GM18502 (cell line): Measurements from ENCODE around the gene PURB.
"Not testable (repeated sequence)": the region's sequence is repeated elsewhere in the genome, so short reads cannot be mapped to it uniquely, and the experiment has no call there.

Source experiments
- ATAC-seq: cut with Tn5 transposase; IDR thresholded peaks from one replicate; pipeline ENCODE4 v1.9.1; 2021; ENCODE audit warnings: mild to moderate bottlenecking; ENCODE audit not compliant: unreplicated experiment, poor library complexity

PURB gene

DNA sequence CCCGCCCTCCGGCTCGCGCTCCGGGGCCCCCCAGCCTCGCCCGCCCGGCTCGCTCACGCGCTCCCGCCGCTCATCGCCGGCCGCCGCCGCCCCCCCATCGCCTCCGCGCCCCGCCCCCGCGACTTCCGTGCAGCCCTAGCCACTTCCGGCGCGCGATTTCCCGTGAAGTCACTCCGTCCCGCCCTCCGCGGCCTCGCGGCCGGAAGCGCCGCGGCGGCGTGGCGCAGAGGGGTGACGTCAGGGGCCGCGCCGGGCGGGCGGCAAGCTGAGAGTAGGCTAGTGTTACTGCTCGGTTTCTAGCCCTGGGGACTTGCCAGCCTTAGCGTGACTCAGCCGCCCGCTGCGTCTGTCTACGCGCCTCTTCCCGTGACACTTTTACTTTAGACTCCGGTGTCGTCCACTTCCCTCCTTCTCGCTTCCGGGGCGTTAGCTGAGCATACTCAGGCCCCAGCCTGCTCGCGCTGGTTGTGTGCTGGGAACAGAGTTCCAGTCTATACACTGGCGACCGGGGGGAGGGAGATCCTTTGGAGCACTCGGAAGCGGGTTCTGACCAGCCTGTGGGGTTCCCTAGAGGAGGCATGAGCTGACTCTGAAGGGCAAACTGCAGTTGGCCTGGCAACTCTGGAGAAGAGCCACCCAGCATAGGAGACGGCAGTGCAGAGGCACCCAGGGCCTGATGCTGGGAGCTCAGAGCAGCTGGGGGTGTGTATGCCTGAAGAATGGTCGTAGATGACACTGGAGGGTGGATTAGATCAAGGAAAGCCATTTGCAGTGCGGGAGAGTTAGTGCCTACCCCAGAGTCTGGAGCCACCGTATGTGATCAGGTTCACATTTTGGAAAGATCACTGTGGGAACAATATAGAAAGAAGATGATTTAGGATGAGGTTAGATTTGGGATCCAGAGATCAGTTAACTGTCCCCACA lies at the start of gene PURB:
PURB (minus strand) TSS at position 137 of the 924 bp plus-strand sequence. CDS start 182 bp downstream, outside the sequence.
- peak; percentile 86 for ATAC-seq

- ATAC-seq, result no peak
Observed at GRCh38 chr7:44935016-44935415, 49.7 kb upstream of the PURB start.

GRCh38 chr7:44934510-44934909 lies 49.2 kb upstream of the PURB start:
- ATAC-seq, result not testable (repeated sequence)

DNA sequence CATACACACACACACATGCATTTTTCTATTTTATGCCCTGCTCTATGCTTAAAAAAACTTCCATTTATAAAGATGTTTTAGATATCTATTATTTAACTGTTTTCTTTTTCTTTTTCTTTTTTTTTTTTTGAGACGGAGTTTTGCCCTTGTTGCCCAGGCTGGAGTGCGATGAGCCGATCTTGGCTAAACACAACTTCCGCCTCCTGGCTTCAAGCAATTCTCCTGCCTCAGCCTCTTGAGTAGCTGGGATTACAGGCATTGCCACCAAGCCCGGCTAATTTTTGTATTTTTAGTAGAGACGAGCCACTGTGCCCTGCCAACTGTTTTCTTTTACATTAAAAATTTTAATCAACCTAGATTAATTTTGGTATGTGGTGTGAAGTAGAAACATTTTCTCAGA lies 45.6 kb upstream of the PURB start:
- ATAC-seq, result no peak

DNA sequence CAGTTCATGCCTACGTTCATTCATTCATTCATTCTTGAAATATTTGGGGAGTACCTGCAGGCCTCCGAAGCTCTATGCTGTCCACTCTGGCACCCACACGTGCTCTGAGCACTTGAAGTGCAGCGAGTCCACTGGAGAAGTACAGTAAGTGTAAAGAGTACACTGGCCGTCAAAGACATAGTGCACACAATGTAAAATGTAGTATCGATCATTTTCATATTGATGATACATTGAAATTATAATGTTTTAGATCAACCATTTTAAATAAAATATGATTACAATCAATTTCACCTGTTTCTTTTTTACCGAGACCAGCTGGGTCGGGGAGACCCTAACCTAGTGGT lies 37.0 kb upstream of the PURB start:
- no peak for ATAC-seq

- ATAC-seq, result peak; percentile 63
Observed at GRCh38 chr7:44921607-44922350, 36.4 kb upstream of the PURB start.

DNA sequence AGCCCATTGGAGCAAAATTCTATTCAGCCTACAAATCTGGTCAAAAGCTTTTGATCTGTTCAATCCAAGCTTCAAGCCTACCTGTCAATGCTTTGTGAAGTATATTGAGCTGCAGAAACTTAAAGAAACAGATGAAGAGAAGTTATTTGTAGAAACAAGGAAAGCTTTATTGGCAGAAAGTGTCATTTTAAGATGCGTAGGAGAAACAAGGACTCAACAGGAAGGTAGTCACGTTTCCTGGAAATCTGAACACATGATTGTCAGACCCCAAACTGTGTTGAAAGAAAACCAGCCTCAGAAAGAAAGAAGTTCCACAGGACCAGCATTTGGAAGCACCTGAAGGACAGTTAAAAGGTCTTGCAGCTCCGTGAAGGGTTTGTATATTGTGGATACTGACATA lies 34.8 kb upstream of the PURB start:
- no peak for ATAC-seq

DNA sequence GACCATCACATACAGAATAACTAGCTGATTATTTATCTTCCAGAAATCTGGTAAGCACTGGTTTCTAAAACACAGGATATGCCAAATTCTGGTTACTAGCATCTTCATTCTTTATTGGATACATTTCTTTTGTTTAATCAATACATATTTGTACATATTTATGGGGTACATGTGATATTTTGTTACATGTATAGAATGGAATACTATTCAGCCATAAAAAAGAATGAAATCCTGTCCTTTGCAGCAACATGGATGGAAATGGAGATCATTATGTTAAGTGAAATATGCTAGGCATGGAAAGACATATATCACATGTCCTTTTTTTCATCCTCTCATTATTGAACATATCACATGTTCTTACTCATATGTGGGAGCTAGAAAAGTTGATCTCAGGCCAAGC lies 32.7 kb upstream of the PURB start:
- no peak for ATAC-seq

- ATAC-seq, result no peak
Observed at GRCh38 chr7:44917465-44917864, 32.1 kb upstream of the PURB start.

DNA sequence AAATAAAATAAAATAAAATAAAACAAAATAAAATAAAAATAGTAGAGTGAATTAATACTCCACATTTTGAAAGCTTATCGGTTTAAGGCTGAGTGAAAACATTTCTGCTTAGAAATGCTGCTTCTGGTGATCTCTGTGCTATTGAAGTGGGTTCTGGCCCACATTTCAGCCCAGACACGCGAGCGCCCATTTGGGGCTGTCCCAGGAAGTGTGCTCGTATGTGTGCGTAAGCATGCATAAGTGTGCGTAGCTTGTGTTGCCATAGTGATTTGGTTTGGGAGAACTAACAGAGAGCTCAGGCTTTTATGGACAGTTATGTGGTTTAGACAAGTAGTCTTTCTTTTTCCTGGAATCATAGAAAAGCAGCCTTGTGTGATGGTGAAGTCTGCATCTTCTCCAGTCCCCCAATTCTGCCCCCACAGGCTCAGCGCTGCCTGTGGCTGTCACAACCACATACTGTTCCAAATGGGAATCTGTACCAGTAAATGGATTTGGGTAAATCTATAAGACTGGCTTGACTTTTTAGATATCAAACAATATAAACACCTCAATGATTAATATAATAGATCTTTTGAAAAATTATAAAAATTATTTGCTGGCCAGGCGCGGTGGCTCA lies 29.8 kb upstream of the PURB start:
- peak; percentile 79 for ATAC-seq

DNA sequence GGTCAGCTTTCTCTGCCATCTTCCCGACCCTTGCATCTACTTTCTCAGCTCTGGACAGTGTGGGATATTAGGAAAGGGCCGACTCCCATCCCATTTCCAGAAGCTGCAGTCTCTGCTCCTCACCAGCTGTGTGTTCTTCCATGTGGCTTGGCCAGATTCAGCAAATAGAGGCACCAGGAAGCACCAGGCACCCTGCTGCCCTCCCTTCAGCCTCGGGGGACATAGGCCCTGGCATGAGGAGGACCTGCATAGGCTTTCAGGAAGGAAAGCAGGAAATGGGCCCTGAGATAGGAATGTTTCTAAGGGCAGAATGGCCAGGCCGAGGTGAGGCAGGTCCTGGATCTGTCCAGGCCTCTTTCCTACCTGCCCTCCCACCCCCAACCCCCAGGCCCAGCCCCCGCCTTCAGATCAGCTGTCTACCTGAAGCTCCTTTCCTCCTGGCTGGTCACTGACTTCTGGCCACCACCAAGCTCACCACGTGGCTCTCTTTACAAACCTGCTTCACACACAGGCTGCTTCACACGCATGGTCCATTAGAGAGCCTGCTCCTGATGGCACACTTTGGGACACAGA lies 27.5 kb upstream of the PURB start:
- no peak for ATAC-seq

DNA sequence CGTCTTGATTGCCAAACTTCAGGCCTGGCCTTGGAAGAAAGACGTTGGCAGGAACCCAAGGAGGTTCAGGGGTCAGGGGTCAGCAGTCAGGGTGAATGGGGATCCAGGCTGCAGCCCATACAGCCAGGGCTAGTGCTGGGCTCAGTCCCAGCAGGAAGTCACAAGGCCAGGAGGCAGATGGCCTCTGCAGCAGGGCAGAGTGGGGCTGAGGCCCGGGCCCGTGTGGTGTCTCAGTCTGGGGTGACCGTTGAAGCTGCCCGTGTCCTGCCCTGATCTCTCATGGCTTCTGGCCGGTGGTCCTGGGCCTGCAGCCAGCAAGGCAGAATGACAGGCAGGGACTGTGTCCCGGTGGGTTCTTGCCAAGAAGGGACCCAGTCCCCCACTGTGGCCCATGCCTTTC lies 26.6 kb upstream of the PURB start:
- ATAC-seq, result no peak

DNA sequence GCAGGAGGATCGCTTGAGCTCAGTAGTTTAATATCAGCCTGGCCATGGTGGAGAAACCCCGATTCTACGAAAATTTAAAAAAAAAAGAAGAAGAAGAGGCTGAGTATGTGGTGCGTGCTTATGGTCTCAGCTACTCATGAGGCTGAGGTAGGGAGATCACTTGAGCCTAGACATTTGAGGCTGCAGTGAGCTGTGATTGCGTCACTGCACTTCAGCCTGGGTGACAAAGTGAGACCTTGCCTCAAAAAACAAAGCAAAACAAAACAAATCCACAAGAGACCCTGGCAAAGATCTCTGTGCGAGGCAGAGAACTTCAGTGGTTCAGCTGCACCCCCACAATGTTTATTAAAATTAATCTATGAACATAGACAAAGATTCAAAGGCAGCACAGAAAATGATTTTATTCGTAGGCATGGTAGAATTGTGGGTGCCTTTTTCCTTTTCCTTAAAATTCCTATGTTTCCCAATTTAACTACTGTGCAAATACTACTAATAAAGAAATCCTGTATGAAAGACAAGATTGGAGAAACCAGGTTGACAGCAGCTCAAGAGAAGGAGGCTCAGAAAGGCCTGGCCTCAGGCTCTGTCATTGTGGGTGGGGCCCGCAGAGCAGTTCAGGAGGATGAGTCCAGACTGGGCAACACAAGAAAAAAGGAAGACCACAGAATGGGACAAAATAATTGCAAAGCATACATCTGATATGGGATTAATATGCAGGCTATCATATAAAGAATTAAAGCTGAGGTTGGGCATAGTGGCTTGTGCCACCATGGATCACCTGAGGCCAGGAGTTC lies 24.5 kb upstream of the PURB start:
- no peak for ATAC-seq

DNA sequence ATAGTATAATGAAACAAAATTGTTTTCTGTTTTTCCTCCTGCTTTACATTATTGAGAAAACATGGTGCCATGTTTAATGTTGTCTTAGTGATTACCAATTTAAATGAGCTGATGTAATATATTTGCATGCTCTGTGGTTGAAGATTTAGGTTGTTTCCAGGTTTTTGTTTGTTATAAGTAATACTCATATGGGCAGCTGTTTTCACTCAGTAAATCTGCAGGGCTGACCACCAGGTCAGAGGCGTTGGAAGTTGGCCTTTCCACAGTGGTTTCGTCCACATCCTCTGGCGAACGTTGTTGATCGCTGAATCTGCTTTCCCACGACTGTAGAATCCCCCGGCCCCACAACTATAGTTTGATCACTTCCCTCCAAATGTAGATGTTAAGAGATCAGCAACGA lies 21.6 kb upstream of the PURB start:
- ATAC-seq, result no peak

DNA sequence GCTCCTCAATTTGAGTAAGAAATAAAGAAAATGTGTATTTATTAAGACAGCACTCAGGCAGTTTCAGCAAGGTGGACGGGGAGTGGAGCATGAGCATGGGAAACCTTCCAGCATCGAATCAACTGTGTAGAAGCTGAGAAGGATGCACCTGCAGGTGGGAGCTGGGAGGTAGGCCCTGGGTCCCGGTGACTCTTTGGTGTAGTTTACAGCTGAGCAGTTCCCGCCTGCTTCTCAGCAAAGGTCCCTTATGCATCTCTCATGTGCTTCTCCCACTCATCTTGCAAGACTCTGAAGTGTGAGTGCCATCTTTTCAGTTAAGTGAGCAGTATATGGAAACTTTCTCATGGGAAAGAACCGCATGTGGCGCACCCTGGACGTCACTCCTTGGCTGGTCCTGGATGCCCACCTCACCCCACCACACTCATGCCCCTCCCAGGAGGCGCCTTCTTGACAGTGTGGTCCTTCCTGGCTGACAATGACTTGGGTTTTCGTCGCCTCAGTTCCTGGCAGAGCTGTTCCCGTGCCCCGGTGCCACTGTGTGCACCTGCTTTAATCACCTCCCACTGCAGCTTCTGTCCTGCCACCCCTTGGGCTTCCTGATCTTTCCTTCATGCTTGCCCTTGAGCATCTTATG lies 19.8 kb upstream of the PURB start:
- ATAC-seq, result no peak

- no peak for ATAC-seq
Observed at GRCh38 chr7:44899443-44899842, 14.1 kb upstream of the PURB start.

GRCh38 chr7:44898039-44898438 lies 12.7 kb upstream of the PURB start:
- no peak for ATAC-seq

- ATAC-seq, result no peak
Observed at GRCh38 chr7:44897309-44897708, 12.0 kb upstream of the PURB start.

GRCh38 chr7:44894888-44895580 lies 9.7 kb upstream of the PURB start:
- ATAC-seq, result no peak
